ENCODE data around the gene SMC2.

DNA sequence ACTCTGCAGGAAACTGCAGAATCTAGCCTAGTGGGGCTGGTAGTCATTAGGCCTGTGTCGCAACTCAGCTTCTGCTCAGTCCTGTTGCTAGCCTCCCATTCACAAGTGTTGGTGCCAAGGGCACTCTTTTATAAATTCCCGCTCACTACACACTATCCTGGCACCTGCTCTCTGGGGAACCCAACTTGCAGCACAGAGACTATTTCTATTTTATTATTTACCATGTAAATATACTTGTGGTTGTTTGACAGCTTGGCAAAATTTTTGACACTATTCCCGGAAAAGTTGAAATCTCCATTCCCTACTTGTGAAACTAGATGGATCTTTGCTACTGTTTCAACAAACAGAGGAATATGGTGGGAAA lies 20.4 kb upstream of the SMC2 start:
- TF ChIP-seq, protein P1, sequence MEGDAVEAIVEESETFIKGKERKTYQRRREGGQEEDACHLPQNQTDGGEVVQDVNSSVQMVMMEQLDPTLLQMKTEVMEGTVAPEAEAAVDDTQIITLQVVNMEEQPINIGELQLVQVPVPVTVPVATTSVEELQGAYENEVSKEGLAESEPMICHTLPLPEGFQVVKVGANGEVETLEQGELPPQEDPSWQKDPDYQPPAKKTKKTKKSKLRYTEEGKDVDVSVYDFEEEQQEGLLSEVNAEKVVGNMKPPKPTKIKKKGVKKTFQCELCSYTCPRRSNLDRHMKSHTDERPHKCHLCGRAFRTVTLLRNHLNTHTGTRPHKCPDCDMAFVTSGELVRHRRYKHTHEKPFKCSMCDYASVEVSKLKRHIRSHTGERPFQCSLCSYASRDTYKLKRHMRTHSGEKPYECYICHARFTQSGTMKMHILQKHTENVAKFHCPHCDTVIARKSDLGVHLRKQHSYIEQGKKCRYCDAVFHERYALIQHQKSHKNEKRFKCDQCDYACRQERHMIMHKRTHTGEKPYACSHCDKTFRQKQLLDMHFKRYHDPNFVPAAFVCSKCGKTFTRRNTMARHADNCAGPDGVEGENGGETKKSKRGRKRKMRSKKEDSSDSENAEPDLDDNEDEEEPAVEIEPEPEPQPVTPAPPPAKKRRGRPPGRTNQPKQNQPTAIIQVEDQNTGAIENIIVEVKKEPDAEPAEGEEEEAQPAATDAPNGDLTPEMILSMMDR (IDR thresholded peaks at IDR 0.05): no peak
- TF ChIP-seq POLR2A (IDR thresholded peaks at IDR 0.05): no peak
